ENCODE measurements around the gene PCDH7.

PCDH7 gene

GRCh38 chr4:30718021-30718542 is 2.1 kb upstream of the PCDH7 start (continued):
- peak; percentile 54 for TF ChIP-seq GLIS1 (tag by site-specific recombination; IDR thresholded peaks at IDR 0.05)
- TF ChIP-seq PRDM10 (tag by site-specific recombination; IDR thresholded peaks at IDR 0.05), result peak; percentile 95
- TF ChIP-seq KLF7 (tag by site-specific recombination; IDR thresholded peaks at IDR 0.05; ENCODE audit: borderline replicate concordance), result no peak
- TF ChIP-seq, protein P1, sequence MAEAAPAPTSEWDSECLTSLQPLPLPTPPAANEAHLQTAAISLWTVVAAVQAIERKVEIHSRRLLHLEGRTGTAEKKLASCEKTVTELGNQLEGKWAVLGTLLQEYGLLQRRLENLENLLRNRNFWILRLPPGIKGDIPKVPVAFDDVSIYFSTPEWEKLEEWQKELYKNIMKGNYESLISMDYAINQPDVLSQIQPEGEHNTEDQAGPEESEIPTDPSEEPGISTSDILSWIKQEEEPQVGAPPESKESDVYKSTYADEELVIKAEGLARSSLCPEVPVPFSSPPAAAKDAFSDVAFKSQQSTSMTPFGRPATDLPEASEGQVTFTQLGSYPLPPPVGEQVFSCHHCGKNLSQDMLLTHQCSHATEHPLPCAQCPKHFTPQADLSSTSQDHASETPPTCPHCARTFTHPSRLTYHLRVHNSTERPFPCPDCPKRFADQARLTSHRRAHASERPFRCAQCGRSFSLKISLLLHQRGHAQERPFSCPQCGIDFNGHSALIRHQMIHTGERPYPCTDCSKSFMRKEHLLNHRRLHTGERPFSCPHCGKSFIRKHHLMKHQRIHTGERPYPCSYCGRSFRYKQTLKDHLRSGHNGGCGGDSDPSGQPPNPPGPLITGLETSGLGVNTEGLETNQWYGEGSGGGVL (tag by site-specific recombination; IDR thresholded peaks at IDR 0.05), result peak; percentile 79
- TF ChIP-seq ZNF596 (tag by site-specific recombination; IDR thresholded peaks at IDR 0.05), result no peak
- no peak for TF ChIP-seq ZNF37A (tag by site-specific recombination; IDR thresholded peaks at IDR 0.05)
- no peak for TF ChIP-seq BCL11A (tag by site-specific recombination; IDR thresholded peaks at IDR 0.05; ENCODE audit: low read depth)
- no peak for TF ChIP-seq ZNF639 (tag by site-specific recombination; IDR thresholded peaks at IDR 0.05)
- TF ChIP-seq ZNF211 (tag by site-specific recombination; IDR thresholded peaks at IDR 0.05; ENCODE audit: low read depth), result no peak
- TF ChIP-seq ZNF114 (tag by site-specific recombination; IDR thresholded peaks at IDR 0.05), result no peak
- TF ChIP-seq IKZF3 (tag by site-specific recombination; IDR thresholded peaks at IDR 0.05), result peak; percentile 85
- TF ChIP-seq SALL2 (tag by site-specific recombination; IDR thresholded peaks at IDR 0.05; ENCODE audit: borderline replicate concordance), result no peak
- no peak for TF ChIP-seq ZNF785 (tag by site-specific recombination; IDR thresholded peaks at IDR 0.05)
- TF ChIP-seq ZNF501 (tag by site-specific recombination; IDR thresholded peaks at IDR 0.05), result no peak
- TF ChIP-seq ZNF843 (tag by site-specific recombination; IDR thresholded peaks at IDR 0.05), result 0 out of 2 replicates have a peak, but pooled peaks have one; percentile 42
- TF ChIP-seq ZNF133 (tag by site-specific recombination; IDR thresholded peaks at IDR 0.05), result no peak
- TF ChIP-seq ZNF121 (tag by site-specific recombination; IDR thresholded peaks at IDR 0.05), result no peak
- TF ChIP-seq ZNF274 (IDR thresholded peaks at IDR 0.05; ENCODE audit: low read length), result no peak
- no peak for TF ChIP-seq ZNF274 (tag by site-specific recombination; IDR thresholded peaks at IDR 0.05; ENCODE audit: borderline replicate concordance)
- no peak for TF ChIP-seq ZNF830 (tag by site-specific recombination; IDR thresholded peaks at IDR 0.05; ENCODE audit: low read depth)
- no peak for TF ChIP-seq ZNF266 (tag by site-specific recombination; IDR thresholded peaks at IDR 0.05; ENCODE audit: low read depth)
- TF ChIP-seq ZSCAN23 (tag by site-specific recombination; IDR thresholded peaks at IDR 0.05), result no peak
- TF ChIP-seq, protein P2, sequence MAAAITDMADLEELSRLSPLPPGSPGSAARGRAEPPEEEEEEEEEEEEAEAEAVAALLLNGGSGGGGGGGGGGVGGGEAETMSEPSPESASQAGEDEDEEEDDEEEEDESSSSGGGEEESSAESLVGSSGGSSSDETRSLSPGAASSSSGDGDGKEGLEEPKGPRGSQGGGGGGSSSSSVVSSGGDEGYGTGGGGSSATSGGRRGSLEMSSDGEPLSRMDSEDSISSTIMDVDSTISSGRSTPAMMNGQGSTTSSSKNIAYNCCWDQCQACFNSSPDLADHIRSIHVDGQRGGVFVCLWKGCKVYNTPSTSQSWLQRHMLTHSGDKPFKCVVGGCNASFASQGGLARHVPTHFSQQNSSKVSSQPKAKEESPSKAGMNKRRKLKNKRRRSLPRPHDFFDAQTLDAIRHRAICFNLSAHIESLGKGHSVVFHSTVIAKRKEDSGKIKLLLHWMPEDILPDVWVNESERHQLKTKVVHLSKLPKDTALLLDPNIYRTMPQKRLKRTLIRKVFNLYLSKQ (tag by site-specific recombination; IDR thresholded peaks at IDR 0.05; ENCODE audit: borderline replicate concordance), result no peak
- no peak for TF ChIP-seq ZNF19 (tag by site-specific recombination; IDR thresholded peaks at IDR 0.05; ENCODE audit: low read depth)
- no peak for TF ChIP-seq ZNF112 (tag by site-specific recombination; IDR thresholded peaks at IDR 0.05)
- TF ChIP-seq, protein P3, sequence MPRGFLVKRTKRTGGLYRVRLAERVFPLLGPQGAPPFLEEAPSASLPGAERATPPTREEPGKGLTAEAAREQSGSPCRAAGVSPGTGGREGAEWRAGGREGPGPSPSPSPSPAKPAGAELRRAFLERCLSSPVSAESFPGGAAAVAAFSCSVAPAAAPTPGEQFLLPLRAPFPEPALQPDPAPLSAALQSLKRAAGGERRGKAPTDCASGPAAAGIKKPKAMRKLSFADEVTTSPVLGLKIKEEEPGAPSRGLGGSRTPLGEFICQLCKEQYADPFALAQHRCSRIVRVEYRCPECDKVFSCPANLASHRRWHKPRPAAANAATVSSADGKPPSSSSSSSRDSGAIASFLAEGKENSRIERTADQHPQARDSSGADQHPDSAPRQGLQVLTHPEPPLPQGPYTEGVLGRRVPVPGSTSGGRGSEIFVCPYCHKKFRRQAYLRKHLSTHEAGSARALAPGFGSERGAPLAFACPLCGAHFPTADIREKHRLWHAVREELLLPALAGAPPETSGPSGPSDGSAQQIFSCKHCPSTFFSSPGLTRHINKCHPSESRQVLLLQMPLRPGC (tag by site-specific recombination; IDR thresholded peaks at IDR 0.05), result no peak
- TF ChIP-seq ZNF660 (tag by site-specific recombination; IDR thresholded peaks at IDR 0.05), result no peak
- TF ChIP-seq ZNF391 (tag by site-specific recombination; IDR thresholded peaks at IDR 0.05; ENCODE audit: borderline replicate concordance, low read depth), result no peak
- no peak for TF ChIP-seq REPIN1 (tag by site-specific recombination; IDR thresholded peaks at IDR 0.05; ENCODE audit: low read depth)
- TF ChIP-seq ZNF18 (tag by site-specific recombination; IDR thresholded peaks at IDR 0.05), result no peak

Data from HEK293 (cell line).